Activated T-cell treated with anti-CD3 and anti-CD28 coated beads for 48 hours (primary cell): ENCODE results near the gene C16orf78.

ENCODE experiments used
- DNase-seq: peaks from one replicate; pipeline ENCODE4 v3.0.0-alpha.2; 2020; ENCODE audit warnings: low read depth

Gene C16orf78

GRCh38 chr16:49373504-49373903, at the start of gene C16orf78:
C16orf78 (plus strand) TSS chr16:49373804; CDS start chr16:49373940, 136 bp downstream.
- DNase-seq = no peak

GRCh38 chr16:49324703-49325102, 48.9 kb upstream of the C16orf78 start:
- DNase-seq = no peak

- no peak for DNase-seq
Observed at GRCh38 chr16:49327466-49327865, 46.1 kb upstream of the C16orf78 start.

DNA sequence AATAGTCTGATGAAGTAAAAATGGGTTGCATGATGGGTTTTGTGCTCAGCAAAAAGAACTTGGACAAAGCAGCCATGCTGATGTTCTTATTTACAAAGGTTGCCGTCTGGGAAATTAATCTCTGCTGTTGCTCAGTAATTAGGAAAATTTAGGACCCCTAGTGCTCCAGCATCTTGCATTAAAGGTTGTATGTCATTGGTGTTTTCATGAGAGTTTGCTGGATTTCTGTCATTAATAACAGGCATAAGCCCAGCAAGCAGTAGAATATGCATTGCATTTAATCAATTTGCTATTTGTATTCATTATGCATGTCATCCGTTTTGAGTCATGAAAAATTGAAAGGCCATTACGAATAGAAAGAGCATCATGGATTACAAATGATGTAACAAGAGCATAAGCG, 45.3 kb upstream of the C16orf78 start:
- DNase-seq = no peak

DNA sequence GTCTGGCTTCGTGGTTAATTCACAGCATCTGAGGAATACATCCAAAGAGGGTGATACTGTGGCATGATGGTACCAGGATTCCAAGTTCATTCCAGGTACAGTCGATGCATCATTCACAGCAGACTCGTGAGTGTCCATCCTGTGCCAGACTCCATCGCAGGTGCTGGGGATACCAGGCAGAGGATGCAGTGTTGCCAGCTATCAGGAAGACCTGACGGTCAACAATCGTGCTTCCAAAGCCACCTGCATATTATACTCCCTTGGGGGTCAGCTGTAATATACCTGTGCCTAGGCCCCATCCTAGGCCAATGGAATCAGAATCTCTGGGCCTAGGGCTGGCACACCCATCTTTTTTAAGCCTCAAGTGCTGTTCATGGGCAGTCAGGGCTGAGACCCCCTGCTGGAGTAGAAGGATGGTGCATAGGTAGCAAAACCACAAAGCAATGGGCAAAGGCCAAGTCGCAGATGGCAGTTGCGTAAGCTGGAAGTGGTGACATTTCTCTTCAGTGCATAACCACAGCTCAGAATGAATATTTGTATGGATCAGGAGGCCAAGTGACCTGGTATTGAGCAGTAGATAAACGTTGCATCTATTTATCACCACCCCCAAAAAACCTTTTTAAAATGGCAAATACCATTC, 42.9 kb upstream of the C16orf78 start:
- no peak for DNase-seq

DNA sequence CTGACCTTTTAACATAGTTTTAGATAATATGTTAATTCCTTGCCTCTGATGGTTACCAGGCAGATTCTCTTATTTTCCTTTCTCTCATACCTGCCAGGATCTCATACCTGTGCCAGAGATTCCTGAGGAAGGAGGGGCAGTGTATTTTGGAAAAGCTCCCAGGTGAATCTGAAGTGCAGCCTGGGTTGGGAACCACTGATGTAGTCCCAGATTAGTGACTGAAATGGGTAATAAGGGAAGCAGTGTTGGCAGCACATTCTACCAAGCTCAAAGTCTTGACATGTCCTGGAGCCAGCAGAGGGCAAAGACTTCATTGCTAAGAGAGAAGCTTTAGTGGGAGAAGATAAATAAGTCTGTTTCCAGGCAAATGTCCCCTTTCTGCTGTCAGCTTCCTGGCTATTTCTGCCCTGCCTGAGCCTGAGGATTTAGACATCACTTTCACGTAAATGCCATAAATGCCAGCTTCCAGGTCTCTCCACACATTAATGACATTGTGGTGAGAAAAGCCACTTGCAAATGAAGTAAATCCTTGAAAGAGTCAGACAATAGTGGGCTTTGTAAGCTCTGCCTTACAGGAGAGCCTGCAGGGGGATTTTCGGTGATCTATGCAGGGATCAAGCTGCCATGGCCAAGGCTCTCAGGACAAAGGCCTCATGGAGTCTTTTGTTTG, 40.9 kb upstream of the C16orf78 start:
- no peak for DNase-seq

DNA sequence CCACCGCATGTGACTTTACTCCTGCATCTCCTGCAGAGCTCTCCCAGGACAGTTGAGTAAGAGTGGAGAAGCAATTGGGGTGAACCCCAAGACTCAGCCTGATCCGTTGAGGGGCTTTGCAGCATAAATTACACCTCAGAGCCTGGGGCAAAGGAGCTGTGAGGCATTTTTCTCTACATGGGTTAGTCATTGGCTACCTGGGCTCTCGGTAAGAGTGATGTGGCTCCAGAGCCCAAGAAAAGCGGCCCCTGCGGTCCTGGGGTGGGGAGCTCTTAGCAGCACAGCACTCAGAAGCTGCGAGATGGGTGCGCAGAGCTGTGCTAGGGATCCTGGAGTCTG, 40.4 kb upstream of the C16orf78 start:
- no peak for DNase-seq

DNA sequence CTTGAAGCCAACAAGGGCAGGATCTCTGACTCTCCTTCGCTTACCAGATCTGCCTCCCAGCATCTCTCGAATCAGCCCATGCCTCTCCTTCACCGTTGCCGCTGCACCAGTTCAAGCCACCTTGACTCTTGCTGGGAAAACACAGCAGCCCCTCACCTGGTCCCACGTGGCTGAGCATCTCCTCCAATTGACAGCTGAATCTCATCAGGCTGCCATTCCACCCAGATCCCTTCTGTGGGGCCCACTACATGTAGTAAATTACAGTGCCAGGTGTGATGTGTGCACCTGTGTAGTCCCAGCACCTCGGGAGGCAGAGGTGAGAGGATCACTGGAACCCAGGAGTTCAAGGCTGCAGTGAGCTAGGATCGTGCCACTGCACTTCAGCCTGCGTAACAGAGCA, 37.8 kb upstream of the C16orf78 start:
- no peak for DNase-seq

DNA sequence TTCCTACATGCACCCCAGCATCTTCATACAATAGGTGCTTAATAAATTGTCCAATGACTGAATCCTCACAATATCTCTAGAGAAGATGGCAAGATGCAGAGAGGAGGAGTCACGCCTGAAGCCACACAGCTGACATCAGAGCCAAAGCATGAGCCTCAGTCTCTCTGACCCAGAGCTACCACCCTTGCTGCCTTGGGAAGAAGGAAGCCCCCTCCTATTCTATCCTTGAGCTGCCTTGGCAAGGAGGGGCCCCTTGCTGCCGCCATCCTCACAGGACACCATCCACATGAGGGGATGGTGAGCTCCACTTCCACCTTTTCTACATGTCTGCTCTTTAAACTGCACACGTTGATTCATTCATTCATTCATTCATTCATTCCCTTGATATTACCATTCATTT, 37.0 kb upstream of the C16orf78 start:
- DNase-seq = no peak

DNA sequence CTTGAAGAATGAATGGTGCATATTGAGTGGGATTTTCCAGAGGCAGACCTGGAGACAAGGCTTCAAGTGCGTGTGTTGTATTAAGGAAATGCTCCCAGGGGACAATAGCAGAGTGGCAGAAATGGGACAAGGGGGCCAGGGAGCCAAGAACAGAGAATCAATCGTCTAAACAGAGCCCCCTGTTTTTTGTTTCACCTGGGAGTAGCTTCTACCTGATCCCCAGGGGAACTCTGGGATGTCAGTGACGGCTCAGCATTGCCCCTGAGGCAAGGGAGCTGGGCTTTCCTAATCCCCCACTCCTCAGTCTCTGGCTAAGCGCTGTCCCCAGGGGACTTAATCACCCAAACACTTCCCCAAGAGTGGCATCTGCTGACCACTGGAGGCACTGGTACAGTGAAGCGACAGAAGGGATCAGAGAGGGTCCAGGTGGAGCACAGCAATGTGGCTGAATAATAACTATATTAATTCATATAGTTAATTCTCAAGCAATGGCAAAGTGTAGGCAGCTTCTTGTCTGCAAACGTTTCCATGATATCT, 35.7 kb upstream of the C16orf78 start:
- DNase-seq = no peak

GRCh38 chr16:49338611-49339265, 34.9 kb upstream of the C16orf78 start:
- DNase-seq = no peak

DNA sequence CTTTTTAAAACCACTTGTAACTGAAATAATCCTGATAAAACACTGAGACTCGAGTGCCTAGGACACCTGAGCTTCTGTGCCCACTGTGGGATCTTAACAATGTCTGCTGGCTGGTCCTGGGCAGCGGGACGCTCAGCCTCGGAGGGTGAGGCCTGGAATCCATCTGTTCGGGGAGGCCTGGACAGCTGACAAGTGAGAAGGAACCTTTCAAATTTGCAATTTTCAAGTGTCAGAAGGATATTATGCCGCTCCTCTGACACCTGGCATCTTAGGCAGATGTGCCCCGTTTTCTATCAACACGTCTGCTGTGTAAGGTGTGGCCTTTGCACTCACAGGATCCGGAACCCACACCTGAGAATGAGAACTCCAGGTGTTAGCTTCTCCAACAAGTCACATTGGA, 33.1 kb upstream of the C16orf78 start:
- DNase-seq = no peak

DNA sequence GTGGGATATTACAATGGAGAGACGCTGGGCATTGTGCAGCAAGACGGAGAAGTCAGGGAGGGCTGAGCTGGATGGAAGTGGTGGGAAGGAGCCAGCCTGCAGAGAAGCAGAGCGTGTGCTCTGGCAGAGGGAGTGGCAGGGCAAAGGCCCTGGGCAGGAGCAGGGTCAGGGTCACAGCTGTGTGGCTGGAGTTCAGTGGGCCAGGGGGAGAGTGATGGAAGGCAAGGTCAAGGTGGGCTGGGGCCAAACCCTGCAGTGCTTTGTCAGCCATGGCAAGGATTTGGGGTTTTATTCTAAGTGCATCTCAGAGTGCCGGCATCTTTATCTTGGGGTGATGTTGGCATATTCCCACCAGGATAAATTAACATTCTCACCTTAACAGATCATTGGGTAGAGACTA, 31.9 kb upstream of the C16orf78 start:
- DNase-seq = no peak

- no peak for DNase-seq
Observed at GRCh38 chr16:49342336-49343265, 31.0 kb upstream of the C16orf78 start.

GRCh38 chr16:49343291-49343690, 30.3 kb upstream of the C16orf78 start:
- no peak for DNase-seq

DNA sequence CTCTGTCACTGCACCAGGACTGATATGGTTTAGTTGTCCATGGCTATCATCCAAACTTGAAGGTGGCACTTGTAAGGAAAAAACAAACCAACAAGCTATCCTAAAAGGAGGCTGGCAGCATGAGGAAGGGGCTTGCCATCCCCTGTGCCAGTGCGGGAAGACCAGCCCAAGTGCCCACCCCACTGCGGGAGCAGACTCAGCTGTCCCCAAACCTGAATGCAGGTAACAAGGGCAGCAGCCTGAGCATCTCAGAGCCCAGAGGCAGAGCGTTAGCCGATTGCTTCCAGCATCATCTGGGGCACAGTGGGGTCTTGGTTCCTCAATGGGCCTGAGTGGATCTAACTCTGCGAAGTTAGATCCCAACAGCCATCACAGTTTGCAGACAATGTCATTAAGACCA, 29.2 kb upstream of the C16orf78 start:
- no peak for DNase-seq

- no peak for DNase-seq
Observed at GRCh38 chr16:49345829-49346228, 27.8 kb upstream of the C16orf78 start.

GRCh38 chr16:49346459-49346858, 27.1 kb upstream of the C16orf78 start:
- DNase-seq = no peak

GRCh38 chr16:49347476-49347875, 26.1 kb upstream of the C16orf78 start:
- no peak for DNase-seq

GRCh38 chr16:49348408-49349176, 25.0 kb upstream of the C16orf78 start:
- DNase-seq = no peak

GRCh38 chr16:49349446-49350168, 24.0 kb upstream of the C16orf78 start:
- no peak for DNase-seq
